ENCODE data around the gene SLC16A10.
"Not testable (repeated sequence)": the region's sequence is repeated elsewhere in the genome, so short reads cannot be mapped to it uniquely, and the experiment has no call there.

DNA sequence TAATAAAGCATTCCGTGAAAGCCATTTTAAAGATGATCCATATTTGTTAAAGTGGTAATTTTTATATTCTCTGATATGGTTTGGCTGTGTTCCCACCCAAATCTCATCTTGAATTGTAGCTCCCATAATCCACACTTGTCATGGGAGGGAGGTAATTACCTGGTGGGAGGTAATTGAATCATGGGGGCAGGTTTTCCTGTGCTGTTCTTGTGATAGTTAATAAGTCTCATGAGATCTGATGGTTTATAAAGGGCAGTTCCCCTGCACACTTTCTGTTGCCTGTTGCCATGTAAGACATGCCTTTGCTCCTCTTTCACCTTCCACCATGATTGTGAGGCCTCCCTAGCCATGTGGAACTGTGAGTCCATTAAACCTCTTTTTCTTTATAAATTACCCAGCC is 8.2 kb downstream of the SLC16A10 start:
- not testable (repeated sequence) for TF ChIP-seq TAF1 (IDR thresholded peaks at IDR 0.05; ENCODE audit: low read depth, low read length); GTF2F1 (IDR thresholded peaks at IDR 0.05; ENCODE audit: borderline replicate concordance, low read depth, low read length); POLR2A (IDR thresholded peaks at IDR 0.05; ENCODE audit: control extremely low read depth in 1 of 2, low read depth in 2 of 2, low read length in 2 of 2)
